Neural cell (in vitro differentiated cells): ENCODE measurements around the gene TMEM253. TPM values are rescaled to one million over a fixed set of nuclear protein-coding genes. Genes with fewer than 3 reads are reported as not detected.

Source experiments
- H2AFZ ChIP-seq: fragments of 200-600, 300-800 bp; sonication (generic), shearing (Covaris generic); 2 replicates; pipeline ENCODE4 v1.6.0; 2014; ENCODE audit warnings: low read depth, mild to moderate bottlenecking, antibody characterized with exemption, low read length, moderate library complexity
- H3F3A ChIP-seq: fragments of 200-600 bp; shearing (Covaris generic); 2 replicates; pipeline ENCODE4 v1.6.1; 2016; ENCODE audit warnings: mild to moderate bottlenecking, moderate library complexity, mixed read lengths, antibody characterized with exemption, low read length; ENCODE audit not compliant: insufficient read depth, poor library complexity, severe bottlenecking
- H3K27ac ChIP-seq: fragments of 200-600, 300-800 bp; sonication (generic), shearing (Covaris generic); 2 replicates; pipeline ENCODE4 v1.5.1; 2014; ENCODE audit warnings: mild to moderate bottlenecking, low read length, moderate library complexity
- H3K27me3 ChIP-seq: fragments of 300-800, 200-600 bp; sonication (generic), shearing (Covaris generic); 2 replicates; pipeline ENCODE4 v1.6.0; 2014; ENCODE audit warnings: mild to moderate bottlenecking, low read depth, low read length, moderate library complexity; ENCODE audit not compliant: insufficient read depth
- H3K36me3 ChIP-seq: fragments of 300-800, 200-600 bp; sonication (generic), shearing (Covaris generic); 2 replicates; pipeline ENCODE4 v1.5.1; 2014; ENCODE audit warnings: mild to moderate bottlenecking, antibody characterized with exemption, low read length, moderate library complexity; ENCODE audit not compliant: insufficient read depth
- H3K4me2 ChIP-seq: fragments of 300-800, 200-600 bp; sonication (generic), shearing (Covaris generic); 2 replicates; pipeline ENCODE4 v1.6.0; 2014; ENCODE audit warnings: mild to moderate bottlenecking, low read length
- H3K4me3 ChIP-seq: fragments of 300-800, 200-600 bp; sonication (generic), shearing (Covaris generic); 2 replicates; pipeline ENCODE4 v1.5.1; 2014; ENCODE audit warnings: mild to moderate bottlenecking, low read length, moderate library complexity
- H3K79me2 ChIP-seq: fragments of 200-600 bp; shearing (Covaris generic); replicated peaks from 2 replicates; pipeline ENCODE4 v1.6.0; 2014; ENCODE audit warnings: mild to moderate bottlenecking, low read length, moderate library complexity; ENCODE audit not compliant: insufficient read depth
- H3K9ac ChIP-seq: fragments of 300-800, 200-600 bp; sonication (generic), shearing (Covaris generic); 2 replicates; pipeline ENCODE4 v1.6.1; 2016; ENCODE audit warnings: mild to moderate bottlenecking, low read length, mixed read lengths
- H3K9me2 ChIP-seq: fragments of 200-600 bp; shearing (Covaris generic); 2 replicates; pipeline ENCODE4 v1.6.1; 2016; ENCODE audit warnings: mild to moderate bottlenecking, low read length, mixed read lengths; ENCODE audit not compliant: insufficient read depth
- H3K9me3 ChIP-seq: fragments of 200-600, 300-800 bp; sonication (generic), shearing (Covaris generic); 2 replicates; pipeline ENCODE4 v1.6.1; 2016; ENCODE audit warnings: mild to moderate bottlenecking, mixed run types, low read length, moderate library complexity, mixed read lengths
- H4K20me1 ChIP-seq: fragments of 200-600 bp; shearing (Covaris generic); 2 replicates; pipeline ENCODE4 v1.6.1; 2016; ENCODE audit warnings: mild to moderate bottlenecking, mixed run types; ENCODE audit not compliant: insufficient read depth
- EP300 ChIP-seq: fragments of 450-650 bp; conservative IDR thresholded peaks from 2 replicates; pipeline ENCODE4 v1.6.1; 2014; ENCODE audit warnings: antibody characterized with exemption, mild to moderate bottlenecking, moderate library complexity; ENCODE audit not compliant: poor library complexity, severe bottlenecking
- EZH2 ChIP-seq: fragments of 200-600, 300-800 bp; shearing (Covaris generic), sonication (generic); IDR thresholded peaks from 2 replicates; pipeline ENCODE4 v1.6.1; 2014; ENCODE audit warnings: antibody characterized with exemption, low read length, borderline replicate concordance, mild to moderate bottlenecking; ENCODE audit not compliant: insufficient read depth, poor library complexity, severe bottlenecking
- MXI1 ChIP-seq: fragments of 450-650 bp; conservative IDR thresholded peaks from 2 replicates; pipeline ENCODE4 v1.6.1; 2014; ENCODE audit warnings: antibody characterized with exemption, mild to moderate bottlenecking; ENCODE audit not compliant: poor library complexity, severe bottlenecking
- POLR2AphosphoS5 ChIP-seq: IDR thresholded peaks from 2 replicates; pipeline ENCODE4 v1.6.1; 2012
- RAD21 ChIP-seq: fragments of 450-650 bp; conservative IDR thresholded peaks from 2 replicates; pipeline ENCODE4 v1.6.1; 2014; ENCODE audit warnings: antibody characterized with exemption, mild to moderate bottlenecking, moderate library complexity
- REST ChIP-seq: IDR thresholded peaks from 2 replicates; pipeline ENCODE4 v1.6.1; 2012; ENCODE audit warnings: borderline replicate concordance
- SMC3 ChIP-seq: fragments of 450-650 bp; conservative IDR thresholded peaks from 2 replicates; pipeline ENCODE4 v1.6.1; 2014; ENCODE audit warnings: antibody characterized with exemption, mild to moderate bottlenecking, moderate library complexity; ENCODE audit not compliant: poor library complexity
- TAF1 ChIP-seq: IDR thresholded peaks from 2 replicates; pipeline ENCODE4 v1.6.1; 2012; ENCODE audit warnings: low read depth
- polyA plus RNA-seq: library from polyadenylated mRNA; depleted of rRNA; stranded (reverse); fragments of >200 nt; gene quantifications from 2 replicates; pipeline ENCODE4 v1.2.3, GENCODE V29; 2014
- TF ChIP-seq, protein P1 (sequence below): fragments of 450-650 bp; IDR thresholded peaks from 2 replicates; pipeline ENCODE4 v1.5.1; 2014; ENCODE audit warnings: antibody characterized with exemption, mild to moderate bottlenecking, moderate library complexity; ENCODE audit not compliant: poor library complexity, severe bottlenecking

The TMEM253 gene
- polyA plus RNA-seq, 1 donor from 2014 or later = 0.26 TPM

DNA sequence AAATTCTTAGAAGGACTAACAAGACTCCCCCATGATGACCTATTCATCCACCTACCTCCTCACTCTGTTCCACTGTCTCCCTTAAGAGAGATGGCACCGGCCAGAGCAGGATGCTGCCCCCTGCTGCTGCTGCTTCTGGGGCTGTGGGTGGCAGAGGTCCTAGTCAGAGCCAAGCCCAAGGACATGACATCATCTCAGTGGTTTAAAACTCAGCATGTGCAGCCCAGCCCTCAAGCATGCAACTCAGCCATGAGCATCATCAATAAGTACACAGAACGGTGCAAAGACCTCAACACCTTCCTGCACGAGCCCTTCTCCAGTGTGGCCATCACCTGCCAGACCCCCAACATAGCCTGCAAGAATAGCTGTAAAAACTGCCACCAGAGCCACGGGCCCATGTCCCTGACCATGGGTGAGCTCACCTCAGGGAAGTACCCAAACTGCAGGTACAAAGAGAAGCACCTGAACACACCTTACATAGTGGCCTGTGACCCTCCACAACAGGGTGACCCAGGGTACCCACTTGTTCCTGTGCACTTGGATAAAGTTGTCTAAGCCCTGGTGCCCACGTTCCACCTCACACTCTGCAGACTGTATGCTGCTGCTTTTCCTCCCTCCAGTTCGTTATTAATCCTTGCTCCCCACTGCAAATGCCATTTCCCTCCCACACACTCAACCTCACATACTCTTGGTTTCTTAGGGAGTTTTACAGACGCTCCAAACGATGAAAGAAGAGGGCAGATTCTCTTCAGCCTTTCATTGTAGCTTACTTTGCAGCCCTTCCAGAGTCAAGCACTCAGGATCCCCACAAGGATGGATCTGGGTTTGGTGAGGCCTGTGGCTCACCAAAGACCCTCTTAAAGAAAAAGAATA, 42.8 kb upstream of the TMEM253 start, which contains the start of gene RNASE8:
Gene RNASE8, plus strand, starts transcription at position 20 of the 873 bp plus-strand sequence. Its CDS starts 71 bp downstream, at position 91.
- Histone ChIP-seq H3K36me3 (no peaks in the 10 kb centered on the region), H4K20me1 (no peaks in the 10 kb centered on the region), H3F3A (no peaks in the 10 kb centered on the region), H3K9me2 (no peaks in the 10 kb centered on the region), H3K27me3 (no peaks in the 10 kb centered on the region), H3K4me3 (no peak within 1 kb of the TSS), H3K27ac (no peak within 1 kb of the TSS), H3K79me2 (no peaks in the 10 kb centered on the region), H3K4me2 (no peak within 1 kb of the TSS), H3K9ac (no peak within 1 kb of the TSS), H3K9me3 (no peaks in the 10 kb centered on the region), H2AFZ (no peak within 1 kb of the TSS)
- TF ChIP-seq, protein P1, sequence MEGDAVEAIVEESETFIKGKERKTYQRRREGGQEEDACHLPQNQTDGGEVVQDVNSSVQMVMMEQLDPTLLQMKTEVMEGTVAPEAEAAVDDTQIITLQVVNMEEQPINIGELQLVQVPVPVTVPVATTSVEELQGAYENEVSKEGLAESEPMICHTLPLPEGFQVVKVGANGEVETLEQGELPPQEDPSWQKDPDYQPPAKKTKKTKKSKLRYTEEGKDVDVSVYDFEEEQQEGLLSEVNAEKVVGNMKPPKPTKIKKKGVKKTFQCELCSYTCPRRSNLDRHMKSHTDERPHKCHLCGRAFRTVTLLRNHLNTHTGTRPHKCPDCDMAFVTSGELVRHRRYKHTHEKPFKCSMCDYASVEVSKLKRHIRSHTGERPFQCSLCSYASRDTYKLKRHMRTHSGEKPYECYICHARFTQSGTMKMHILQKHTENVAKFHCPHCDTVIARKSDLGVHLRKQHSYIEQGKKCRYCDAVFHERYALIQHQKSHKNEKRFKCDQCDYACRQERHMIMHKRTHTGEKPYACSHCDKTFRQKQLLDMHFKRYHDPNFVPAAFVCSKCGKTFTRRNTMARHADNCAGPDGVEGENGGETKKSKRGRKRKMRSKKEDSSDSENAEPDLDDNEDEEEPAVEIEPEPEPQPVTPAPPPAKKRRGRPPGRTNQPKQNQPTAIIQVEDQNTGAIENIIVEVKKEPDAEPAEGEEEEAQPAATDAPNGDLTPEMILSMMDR = no peak
- TF ChIP-seq EZH2 (no peak), EP300 (no peak), TAF1 (no peak), REST (no peak), RAD21 (no peak), SMC3 (no peak), POLR2AphosphoS5 (no peak), MXI1 (no peak)

GRCh38 chr14:21058903-21059302, 42.0 kb upstream of the TMEM253 start:
- no peaks in the 10 kb centered on the region for H3K9me2 ChIP-seq
- no peak overlapping the region for H3K9ac ChIP-seq
- TF ChIP-seq SMC3 = no peak
- no peaks in the 10 kb centered on the region for H4K20me1 ChIP-seq
- H3K9me3 ChIP-seq = no peaks in the 10 kb centered on the region
- H3K27ac ChIP-seq = no peak overlapping the region
- H2AFZ ChIP-seq = no peak overlapping the region
- H3K27me3 ChIP-seq = no peaks in the 10 kb centered on the region
- H3K4me2 ChIP-seq = no peak overlapping the region
- H3K4me3 ChIP-seq = no peak overlapping the region
- H3K79me2 ChIP-seq = no peaks in the 10 kb centered on the region
- no peaks in the 10 kb centered on the region for H3F3A ChIP-seq
- H3K36me3 ChIP-seq = no peaks in the 10 kb centered on the region
